IMR-90 (cell line): ENCODE measurements around the gene ADAMTS16.

Source experiments
- CTCF ChIP-seq: conservative IDR thresholded peaks from 2 replicates; pipeline ENCODE4 v1.5.1; 2012; ENCODE audit warnings: mild to moderate bottlenecking, low read depth, low read length, improper control_type of control experiment
- MAFK ChIP-seq: IDR thresholded peaks from 2 replicates; pipeline ENCODE4 v1.6.1; 2012; ENCODE audit warnings: low read depth, low read length, improper control_type of control experiment
- POLR2A ChIP-seq: IDR thresholded peaks from 2 replicates; pipeline ENCODE4 v1.6.1; 2012; ENCODE audit warnings: mild to moderate bottlenecking, low read depth, low read length

- TF ChIP-seq CTCF: no peak
- no peak for TF ChIP-seq MAFK
- TF ChIP-seq POLR2A: no peak
These were observed 34.6 kb upstream of the ADAMTS16 start for GRCh38 chr5:5105531-5105930.
